Measurements from ENCODE around the gene SLC9A5.
A peak's percentile ranks its signal among the peaks of the same experiment; 100 is the strongest.

Gene SLC9A5, protein sequence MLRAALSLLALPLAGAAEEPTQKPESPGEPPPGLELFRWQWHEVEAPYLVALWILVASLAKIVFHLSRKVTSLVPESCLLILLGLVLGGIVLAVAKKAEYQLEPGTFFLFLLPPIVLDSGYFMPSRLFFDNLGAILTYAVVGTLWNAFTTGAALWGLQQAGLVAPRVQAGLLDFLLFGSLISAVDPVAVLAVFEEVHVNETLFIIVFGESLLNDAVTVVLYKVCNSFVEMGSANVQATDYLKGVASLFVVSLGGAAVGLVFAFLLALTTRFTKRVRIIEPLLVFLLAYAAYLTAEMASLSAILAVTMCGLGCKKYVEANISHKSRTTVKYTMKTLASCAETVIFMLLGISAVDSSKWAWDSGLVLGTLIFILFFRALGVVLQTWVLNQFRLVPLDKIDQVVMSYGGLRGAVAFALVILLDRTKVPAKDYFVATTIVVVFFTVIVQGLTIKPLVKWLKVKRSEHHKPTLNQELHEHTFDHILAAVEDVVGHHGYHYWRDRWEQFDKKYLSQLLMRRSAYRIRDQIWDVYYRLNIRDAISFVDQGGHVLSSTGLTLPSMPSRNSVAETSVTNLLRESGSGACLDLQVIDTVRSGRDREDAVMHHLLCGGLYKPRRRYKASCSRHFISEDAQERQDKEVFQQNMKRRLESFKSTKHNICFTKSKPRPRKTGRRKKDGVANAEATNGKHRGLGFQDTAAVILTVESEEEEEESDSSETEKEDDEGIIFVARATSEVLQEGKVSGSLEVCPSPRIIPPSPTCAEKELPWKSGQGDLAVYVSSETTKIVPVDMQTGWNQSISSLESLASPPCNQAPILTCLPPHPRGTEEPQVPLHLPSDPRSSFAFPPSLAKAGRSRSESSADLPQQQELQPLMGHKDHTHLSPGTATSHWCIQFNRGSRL
- total RNA-seq = 2.3 to 2.7 reads per million in 2 donors

DNA sequence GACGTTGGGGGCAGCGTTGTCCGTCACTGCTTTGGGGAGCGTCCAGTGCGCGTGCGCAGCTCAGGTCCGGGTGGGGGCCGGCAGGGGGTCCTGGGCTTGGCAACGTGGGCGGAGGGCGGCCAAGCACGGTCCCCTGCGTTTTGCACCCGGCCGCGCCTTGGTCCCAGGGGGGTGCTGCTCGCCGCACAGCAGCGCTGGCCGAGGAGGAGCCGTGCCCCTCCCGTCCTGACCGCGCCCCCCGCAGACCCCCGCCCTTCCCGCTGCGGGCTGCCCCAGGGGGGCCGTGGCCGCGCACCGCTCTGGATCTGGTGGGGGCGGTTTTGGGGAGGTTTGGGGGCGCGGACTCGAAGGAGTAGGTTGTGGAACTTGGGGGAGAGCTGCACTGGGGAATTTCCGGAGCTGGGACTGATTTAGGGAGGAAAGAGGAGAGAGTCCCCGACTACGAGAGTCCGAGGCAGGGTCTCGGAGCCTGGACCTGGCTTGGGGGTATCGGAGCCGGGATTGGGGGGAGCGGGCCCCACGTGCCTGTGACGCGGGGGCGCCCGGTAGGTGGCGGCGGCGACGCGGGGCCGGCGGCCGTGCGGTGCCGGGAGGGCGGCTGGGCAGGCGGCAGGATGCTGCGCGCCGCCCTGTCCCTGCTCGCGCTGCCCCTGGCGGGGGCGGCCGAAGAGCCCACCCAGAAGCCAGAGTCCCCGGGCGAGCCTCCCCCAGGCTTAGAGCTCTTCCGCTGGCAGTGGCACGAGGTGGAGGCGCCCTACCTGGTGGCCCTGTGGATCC lies at the start of gene SLC9A5:
Gene SLC9A5 (plus strand): TSS at position 579 of the 777 bp plus-strand sequence. CDS start 36 bp downstream, at position 615.
- peak; percentile 25 for DNase-seq

DNA sequence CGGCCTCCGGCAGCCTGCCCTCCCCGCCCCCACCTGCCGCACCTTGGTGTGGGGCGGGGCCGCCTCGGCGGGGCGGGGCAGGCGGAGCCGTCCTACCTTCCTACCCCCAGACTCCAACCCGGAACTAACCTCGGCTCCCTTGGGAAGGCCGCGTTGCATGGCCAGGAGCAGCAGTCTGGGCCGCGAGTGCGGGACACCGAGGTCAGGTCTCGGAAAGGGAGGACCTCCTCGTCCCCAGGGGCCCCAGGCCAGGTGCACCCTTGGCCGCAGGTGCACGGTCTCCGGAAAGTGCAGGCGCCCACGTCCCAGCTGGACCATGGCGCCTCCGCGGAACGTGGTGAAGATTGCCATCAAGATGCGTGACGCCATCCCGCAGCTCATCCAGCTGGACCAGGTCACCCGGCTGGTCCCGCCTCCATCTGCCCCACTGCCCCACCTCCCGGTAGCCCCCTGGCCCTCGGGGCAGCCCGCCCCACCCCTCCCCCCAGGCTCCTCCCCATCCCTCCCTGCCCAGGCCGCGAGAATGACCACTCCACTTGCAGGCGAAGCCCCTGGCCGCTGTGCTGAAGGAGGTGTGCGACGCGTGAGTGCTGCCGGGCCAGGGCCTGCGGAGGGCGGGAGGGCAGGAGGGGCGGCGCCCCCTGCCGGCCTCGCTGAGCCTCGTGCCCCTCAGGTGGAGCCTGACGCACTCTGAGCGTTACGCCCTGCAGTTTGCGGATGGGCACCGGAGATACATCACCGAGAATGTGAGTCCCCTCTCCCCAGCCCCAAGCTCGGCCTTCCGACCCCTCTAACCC lies 49.6 kb upstream of the SLC9A5 start, which contains the start of gene ELMO3:
Gene ELMO3 (plus strand): TSS at position 121 of the 797 bp plus-strand sequence. CDS start 196 bp downstream, at position 317.
- no peak for DNase-seq

DNA sequence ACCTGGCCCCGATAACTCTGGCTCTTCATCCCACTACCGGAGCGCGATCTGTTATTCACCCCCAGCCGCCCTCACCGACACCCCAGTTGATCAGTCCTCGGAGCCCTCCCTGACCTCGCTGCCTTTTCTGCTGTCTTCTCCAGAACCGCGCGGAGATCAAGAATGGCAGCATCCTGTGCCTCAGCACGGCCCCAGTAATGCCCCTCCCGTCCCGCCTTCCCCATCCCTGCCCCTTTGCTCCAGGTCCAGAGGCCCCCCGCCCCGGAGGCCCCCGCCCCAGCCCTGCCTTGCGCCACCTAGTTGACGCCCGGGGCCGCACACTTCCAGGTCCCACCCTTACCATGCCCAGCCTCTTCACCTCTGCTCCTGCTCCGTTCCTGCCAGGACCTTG lies 49.0 kb upstream of the SLC9A5 start:
- DNase-seq = no peak

DNA sequence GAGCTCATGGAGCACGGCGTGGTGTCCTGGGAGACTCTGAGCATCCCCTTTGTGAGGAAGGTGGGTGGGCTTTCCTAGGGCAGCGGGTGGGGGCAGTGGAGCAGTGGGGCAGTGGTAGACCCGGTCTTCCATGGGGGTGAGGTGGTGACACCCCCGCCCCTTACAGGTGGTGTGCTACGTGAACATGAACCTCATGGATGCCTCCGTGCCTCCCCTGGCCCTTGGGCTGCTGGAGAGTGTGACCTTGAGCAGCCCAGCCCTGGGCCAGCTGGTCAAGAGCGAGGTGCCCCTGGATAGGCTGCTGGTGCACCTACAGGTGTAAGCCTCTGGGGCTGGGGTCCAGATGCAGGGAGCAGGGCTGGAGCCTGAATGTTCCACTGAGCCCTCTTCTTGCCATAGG lies 48.3 kb upstream of the SLC9A5 start:
- no peak for DNase-seq

DNA sequence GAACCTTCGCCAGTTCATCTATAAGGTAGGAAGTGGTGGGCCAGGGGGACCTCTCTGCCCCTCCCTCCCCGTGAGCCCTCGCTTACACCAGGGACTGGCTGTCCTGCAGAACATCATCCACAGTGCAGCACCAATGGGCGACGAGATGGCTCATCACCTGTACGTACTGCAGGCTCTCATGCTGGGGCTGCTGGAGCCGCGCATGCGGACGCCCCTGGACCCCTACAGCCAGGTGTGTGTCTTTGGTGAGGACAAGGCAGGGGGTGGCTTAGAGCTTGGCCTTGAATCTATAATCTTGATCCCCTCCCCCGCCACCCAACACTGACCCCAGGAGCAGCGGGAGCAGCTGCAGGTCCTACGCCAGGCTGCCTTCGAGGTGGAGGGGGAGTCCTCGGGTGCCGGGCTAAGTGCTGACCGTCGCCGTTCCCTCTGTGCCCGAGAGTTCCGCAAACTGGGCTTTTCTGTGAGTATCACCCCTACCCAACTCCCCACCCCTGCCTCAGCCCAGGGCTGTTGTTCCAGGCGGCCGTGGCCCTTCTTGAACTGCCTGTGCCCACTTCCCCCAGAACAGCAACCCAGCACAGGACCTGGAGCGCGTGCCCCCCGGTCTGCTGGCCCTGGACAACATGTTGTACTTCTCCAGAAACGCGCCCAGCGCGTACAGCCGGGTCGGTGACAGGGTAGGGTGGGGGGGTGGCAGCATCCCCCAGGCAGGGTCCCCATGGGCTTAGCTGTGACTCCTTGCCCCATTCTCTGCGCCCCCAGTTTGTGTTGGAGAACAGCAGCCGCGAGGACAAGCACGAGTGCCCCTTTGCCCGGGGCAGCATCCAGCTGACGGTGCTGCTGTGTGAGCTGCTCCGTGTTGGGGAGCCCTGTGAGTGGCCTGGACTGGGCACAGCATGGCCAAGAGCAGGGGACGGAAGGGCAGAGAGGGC lies 47.1 kb upstream of the SLC9A5 start:
- no peak for DNase-seq

DNA sequence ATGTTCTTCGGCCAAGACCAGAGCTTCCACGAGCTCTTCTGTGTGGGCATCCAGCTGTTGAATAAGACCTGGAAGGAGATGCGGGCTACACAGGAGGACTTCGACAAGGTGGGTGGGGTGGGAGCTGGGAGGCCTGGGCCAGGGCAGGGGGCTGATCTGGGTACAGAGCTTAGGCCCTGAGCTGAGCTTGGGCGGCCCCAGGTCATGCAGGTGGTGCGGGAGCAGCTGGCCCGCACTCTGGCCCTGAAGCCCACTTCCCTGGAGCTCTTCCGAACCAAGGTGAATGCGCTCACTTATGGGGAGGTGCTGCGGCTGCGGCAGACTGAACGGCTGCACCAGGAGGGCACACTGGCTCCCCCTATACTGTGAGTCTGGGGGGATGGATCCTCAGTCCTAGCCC lies 46.4 kb upstream of the SLC9A5 start:
- DNase-seq = no peak

DNA sequence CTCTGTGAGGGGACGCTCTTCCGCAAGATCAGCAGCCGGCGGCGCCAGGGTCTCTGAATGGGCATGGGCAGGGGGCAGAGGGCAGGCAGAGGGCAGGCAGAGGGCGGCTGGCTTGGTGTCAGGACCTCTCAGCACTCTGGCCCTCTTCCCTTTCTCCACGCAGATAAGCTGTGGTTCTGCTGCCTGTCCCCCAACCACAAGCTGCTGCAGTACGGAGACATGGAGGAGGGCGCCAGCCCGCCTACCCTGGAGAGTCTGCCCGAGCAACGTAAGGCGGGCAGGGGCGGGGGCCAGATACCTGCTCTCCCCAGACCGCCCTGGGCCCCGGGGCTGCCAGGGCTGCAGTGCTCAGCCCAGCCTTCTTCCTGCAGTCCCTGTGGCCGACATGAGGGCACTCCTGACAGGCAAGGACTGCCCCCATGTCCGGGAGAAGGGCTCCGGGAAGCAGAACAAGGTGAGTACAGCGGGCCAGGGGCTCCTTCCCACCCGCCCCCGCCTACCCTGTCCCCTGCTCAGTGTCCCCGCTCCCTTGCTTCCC lies 45.8 kb upstream of the SLC9A5 start:
- DNase-seq = no peak

GRCh38 chr16:67204076-67204475 lies 44.7 kb upstream of the SLC9A5 start:
- DNase-seq = no peak

- DNase-seq = no peak
Observed at GRCh38 chr16:67206129-67206837, 42.5 kb upstream of the SLC9A5 start.

GRCh38 chr16:67206838-67207248 lies 41.9 kb upstream of the SLC9A5 start:
- DNase-seq = no peak

- no peak for DNase-seq
Observed at GRCh38 chr16:67207249-67208091, 41.3 kb upstream of the SLC9A5 start.

DNA sequence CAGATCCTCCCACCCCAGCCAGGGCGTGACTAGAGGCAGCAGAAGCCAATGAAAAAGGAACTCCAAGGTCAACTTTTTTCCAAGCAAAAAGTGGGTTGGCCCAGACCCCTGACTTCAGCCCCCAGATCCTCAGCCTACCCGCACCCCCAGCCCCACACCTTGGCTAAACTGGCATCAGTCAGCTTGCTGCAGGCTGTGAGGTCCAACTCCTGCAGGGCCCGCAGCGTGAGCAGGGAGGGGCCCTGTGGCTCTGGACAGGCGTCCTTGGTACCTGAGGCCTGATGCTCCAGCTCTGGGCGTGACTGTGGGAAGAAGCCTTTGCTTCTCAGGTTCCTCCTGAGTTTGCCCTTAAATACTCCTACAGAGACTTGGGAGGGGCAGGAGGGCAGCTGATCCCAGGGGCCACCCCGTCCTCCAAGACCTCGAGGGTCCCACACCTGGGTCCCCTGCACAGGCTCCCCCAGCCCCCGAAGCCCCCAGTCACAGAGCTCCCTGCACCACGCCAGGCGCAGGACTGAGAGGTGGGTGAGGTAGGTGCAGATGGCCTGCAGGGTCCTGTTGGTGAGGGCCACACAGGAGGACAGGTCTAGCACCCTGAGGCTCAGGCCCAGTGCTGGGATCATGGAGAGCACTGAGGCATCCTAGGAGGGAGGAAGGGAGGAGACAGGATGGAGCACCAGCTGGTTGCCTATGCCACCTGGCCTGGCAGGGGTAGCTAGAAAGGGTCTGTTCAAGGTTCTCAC lies 40.5 kb upstream of the SLC9A5 start:
- no peak for DNase-seq

GRCh38 chr16:67209565-67209964 lies 39.2 kb upstream of the SLC9A5 start:
- DNase-seq = no peak

GRCh38 chr16:67210069-67210937 lies 38.5 kb upstream of the SLC9A5 start:
- no peak for DNase-seq

GRCh38 chr16:67211674-67212073 lies 37.1 kb upstream of the SLC9A5 start:
- no peak for DNase-seq

DNA sequence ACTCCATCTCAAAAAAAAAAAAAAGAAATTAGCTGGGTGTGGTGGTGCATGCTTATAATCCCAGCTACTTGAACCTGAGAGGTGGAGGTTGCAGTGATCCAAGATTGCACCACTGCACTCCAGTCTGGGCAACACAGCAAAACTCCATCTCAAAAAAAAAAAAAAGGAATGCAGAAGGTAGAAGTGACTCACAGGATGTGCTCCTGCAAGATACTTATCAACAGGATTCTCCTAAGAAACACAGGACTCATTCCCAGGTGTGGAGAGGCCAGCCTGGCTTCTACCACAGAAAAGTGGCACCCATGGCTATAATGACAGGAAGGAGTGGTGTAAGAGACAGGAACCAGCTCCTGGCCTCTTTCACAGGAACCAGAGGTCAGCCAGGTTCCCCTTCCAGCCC lies 36.0 kb upstream of the SLC9A5 start:
- DNase-seq = no peak
